SK-N-MC (cell line): ENCODE results near the gene RPL37.
"Not testable (repeated sequence)": the region's sequence is repeated elsewhere in the genome, so short reads cannot be mapped to it uniquely, and the experiment has no call there.

ENCODE experiments used
- DNase-seq: peaks from one replicate; pipeline ENCODE4 v3.0.0-alpha.2; 2011; ENCODE audit warnings: low read depth, low spot score
- H3K27ac ChIP-seq: fragments of 200-600 bp; sonication (generic); 2 replicates; pipeline ENCODE4 v1.5.1; 2016; ENCODE audit warnings: mixed run types
- H3K36me3 ChIP-seq: fragments of 200-600 bp; sonication (generic); 2 replicates; pipeline ENCODE4 v1.6.1; 2017; ENCODE audit warnings: antibody characterized with exemption, low read length, mixed read lengths; ENCODE audit not compliant: insufficient read depth
- H3K4me3 ChIP-seq: fragments of 200-600 bp; sonication (generic); 2 replicates; pipeline ENCODE4 v1.5.1; 2016
- H3K9ac ChIP-seq: fragments of 200-600 bp; sonication (generic); 2 replicates; pipeline ENCODE4 v1.8.0; 2017; ENCODE audit warnings: mixed run types, mixed read lengths; ENCODE audit not compliant: insufficient read length
- H3K9me3 ChIP-seq: fragments of 200-600 bp; sonication (generic); 2 replicates; pipeline ENCODE4 v1.6.1; 2017; ENCODE audit warnings: low read depth, mild to moderate bottlenecking, antibody characterized with exemption, low read length, moderate library complexity, mixed read lengths
- EZH2 ChIP-seq: fragments of 200-600 bp; sonication (generic); IDR thresholded peaks from one replicate; pipeline ENCODE4 v1.6.1; 2017; ENCODE audit warnings: antibody characterized with exemption
- FOXP2 ChIP-seq: optimal IDR thresholded peaks from 2 replicates; pipeline ENCODE3; 2011; ENCODE audit warnings: mild to moderate bottlenecking, moderate library complexity; ENCODE audit not compliant: insufficient read depth; ENCODE audit errors: extremely low read length, control extremely low read depth
- POLR2AphosphoS5 ChIP-seq: IDR thresholded peaks from 2 replicates; pipeline ENCODE4 v1.6.1; 2012; ENCODE audit warnings: mild to moderate bottlenecking, low read depth, low read length, borderline replicate concordance

RPL37 gene

DNA sequence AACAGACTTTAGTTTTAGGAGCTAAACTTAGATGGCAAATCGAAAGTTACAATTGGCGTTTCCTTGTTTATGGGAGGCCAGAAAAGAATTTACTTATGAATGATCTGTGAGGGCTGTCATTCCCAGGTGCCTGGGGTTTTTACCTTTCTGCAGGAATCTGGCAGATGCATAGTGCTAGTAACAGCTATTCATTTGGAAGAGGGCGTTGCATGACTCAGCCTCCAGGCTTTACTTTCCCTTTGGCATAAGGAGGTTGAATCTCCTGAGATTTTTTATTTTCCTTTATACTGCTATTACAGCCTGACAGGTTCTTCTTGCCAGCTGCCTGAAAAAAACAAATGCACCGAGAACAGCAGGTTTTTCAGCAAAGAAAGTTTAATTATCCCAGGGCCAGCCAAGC, 36.2 kb upstream of the RPL37 start:
- DNase-seq: no peak
- no peak overlapping the region for H3K27ac ChIP-seq
- no peak for TF ChIP-seq FOXP2
- TF ChIP-seq EZH2: no peak
- no peak overlapping the region for H3K4me3 ChIP-seq
- H3K36me3 ChIP-seq: no peaks in the 10 kb centered on the region
- no peaks in the 10 kb centered on the region for H3K9me3 ChIP-seq
- H3K9ac ChIP-seq: no peak overlapping the region

DNA sequence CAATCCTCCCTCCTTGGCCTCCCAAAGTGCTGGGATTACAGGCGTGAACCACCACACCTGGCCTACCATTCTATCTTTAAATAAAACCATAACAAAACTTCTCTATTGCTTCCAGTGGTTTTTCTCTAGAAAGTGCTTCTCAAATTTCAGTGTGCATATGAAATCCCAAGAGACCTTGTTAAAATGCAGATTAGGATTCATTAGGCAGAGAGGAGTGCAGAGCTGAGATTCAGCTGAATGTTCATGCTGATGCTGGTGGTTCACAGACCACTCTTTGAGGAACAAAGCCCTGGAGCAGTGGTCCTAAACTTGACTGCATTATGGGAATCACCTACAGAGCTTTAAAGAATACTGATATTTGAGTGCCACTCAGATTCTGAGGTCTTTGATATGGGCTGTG, 34.4 kb upstream of the RPL37 start:
- no peak overlapping the region; the same call in 1 of the 2 replicates for H3K4me3 ChIP-seq
- TF ChIP-seq EZH2 (no peak), POLR2AphosphoS5 (no peak)
- no peaks in the 10 kb centered on the region for H3K36me3 ChIP-seq
- no peak overlapping the region for H3K9ac ChIP-seq
- H3K27ac ChIP-seq: no peak overlapping the region
- peak; percentile 77 for DNase-seq
- no peaks in the 10 kb centered on the region for H3K9me3 ChIP-seq

DNA sequence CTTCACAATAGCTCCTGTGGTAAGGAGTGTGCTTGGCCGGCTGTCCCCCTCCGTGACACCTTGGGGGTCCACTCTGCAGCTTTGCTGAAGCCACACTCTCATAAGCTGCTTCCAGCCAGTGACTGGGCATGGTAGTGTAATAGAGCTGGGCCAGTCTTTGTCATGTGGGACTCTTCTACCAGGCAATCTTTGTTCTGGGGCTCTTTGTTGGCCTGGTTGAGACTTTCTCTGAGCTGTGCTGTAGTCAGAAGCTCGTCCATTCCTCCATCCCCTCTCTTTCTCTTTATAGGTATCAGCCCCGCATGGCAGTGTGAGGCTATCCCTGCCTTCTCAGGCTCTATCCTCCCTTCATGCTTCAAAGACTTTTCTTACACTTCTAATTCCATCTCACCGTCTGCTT, 31.8 kb upstream of the RPL37 start:
- no peaks in the 10 kb centered on the region for H3K36me3 ChIP-seq
- no peak for DNase-seq
- H3K9me3 ChIP-seq: no peaks in the 10 kb centered on the region
- no peak overlapping the region for H3K27ac ChIP-seq
- no peak overlapping the region for H3K9ac ChIP-seq
- TF ChIP-seq POLR2AphosphoS5 (no peak), EZH2 (no peak), FOXP2 (no peak)
- H3K4me3 ChIP-seq: no peak overlapping the region

DNA sequence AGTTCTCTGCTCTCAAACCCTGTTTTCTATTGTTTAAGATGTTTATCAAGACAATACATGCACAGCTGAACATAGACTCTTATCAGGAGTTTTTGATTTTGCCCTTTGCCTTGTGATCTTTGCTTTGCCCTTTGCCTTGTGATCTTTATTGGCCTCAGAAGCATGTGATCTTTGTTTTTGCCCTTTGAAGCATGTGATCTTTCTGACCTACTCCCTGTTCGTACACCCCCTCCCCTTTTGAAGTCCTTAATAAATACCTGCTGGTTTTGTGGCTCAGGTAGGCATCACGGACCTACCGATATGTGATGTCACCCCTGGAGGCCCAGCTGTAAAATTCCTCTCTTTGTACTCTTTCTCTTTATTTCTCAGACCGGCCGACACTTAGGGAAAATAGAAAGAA, 30.0 kb upstream of the RPL37 start:
- not testable (repeated sequence) for H3K36me3 ChIP-seq, H3K4me3 ChIP-seq, DNase-seq, H3K9me3 ChIP-seq, H3K9ac ChIP-seq, H3K27ac ChIP-seq

DNA sequence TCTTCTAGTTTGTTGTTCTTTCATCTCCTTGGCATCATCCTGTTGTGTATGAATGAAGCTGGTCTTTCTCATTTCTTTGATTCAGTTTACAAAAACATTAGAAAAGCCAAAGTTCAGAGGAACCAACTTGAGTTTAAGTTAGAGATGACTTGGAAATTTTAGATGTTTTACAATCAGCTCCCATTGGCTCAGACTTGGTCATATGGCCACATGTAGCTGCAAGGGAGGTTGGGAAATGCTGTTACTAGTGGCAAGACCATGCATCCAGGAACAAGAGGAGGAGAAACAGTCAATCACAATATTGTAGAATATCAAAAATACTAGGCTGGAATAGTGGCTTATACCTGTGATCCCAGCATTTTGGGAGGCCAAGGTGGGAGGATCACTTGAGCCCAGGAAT, 25.7 kb upstream of the RPL37 start:
- Histone ChIP-seq H3K36me3 (no peaks in the 10 kb centered on the region), H3K9me3 (no peaks in the 10 kb centered on the region), H3K9ac (no peak overlapping the region), H3K27ac (no peak overlapping the region), H3K4me3 (no peak overlapping the region)
- no peak for DNase-seq
- no peak for TF ChIP-seq EZH2
- no peak for TF ChIP-seq POLR2AphosphoS5
- no peak for TF ChIP-seq FOXP2

DNA sequence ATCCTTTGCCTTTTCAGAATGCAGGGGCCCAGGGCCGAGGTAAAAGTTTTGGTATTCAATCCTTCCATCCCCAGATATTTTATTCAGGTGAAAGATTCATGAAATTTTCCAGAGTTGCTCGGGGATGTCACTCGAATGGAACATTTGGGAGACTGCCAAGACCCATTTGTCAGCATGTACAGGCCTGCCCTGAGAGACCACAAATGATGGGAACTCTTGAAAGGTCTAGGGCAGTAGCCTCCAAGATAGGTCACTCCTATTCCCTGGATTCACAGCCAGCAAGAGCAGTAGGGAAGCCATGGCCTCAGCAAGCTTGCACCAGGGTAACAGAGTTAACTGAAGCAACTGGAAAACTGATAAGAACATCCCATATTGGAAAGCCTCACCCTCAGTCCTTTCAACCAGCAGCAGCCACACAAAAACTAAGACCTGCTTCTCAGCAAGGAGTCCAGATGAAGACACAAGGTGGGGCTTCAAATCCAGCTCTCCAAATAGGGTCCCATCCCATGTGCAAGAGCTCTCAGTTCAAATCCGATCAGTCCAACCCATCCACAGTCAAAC, 18.7 kb upstream of the RPL37 start:
- H3K36me3 ChIP-seq: no peaks in the 10 kb centered on the region
- no peak overlapping the region for H3K4me3 ChIP-seq
- no peaks in the 10 kb centered on the region for H3K9me3 ChIP-seq
- no peak overlapping the region for H3K9ac ChIP-seq
- TF ChIP-seq EZH2: no peak
- H3K27ac ChIP-seq: no peak overlapping the region
- DNase-seq: no peak

DNA sequence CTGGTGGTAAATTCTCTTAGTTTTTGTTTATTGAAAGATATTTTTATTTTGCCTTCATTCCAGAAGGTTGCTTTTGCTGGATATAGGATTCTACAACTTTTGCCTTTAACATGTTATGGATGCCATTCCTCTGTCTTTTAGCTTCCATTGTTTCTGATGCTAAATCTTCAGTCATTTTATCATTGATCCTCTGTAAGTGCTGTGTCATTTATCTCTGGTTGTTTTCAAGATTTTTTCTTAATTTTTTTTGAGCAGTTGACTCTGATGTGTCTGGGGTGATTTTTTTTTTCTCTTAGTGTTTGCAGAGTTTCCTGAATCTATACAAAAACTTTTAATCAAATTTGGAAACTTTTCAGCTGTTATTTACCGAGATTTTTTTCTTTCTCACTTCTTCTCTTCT, 12.5 kb upstream of the RPL37 start:
- Histone ChIP-seq H3K4me3 (no peak overlapping the region), H3K27ac (no peak overlapping the region), H3K36me3 (no peaks in the 10 kb centered on the region), H3K9ac (no peak overlapping the region), H3K9me3 (no peaks in the 10 kb centered on the region)
- DNase-seq: no peak
- TF ChIP-seq EZH2 (no peak), POLR2AphosphoS5 (no peak), FOXP2 (no peak)

DNA sequence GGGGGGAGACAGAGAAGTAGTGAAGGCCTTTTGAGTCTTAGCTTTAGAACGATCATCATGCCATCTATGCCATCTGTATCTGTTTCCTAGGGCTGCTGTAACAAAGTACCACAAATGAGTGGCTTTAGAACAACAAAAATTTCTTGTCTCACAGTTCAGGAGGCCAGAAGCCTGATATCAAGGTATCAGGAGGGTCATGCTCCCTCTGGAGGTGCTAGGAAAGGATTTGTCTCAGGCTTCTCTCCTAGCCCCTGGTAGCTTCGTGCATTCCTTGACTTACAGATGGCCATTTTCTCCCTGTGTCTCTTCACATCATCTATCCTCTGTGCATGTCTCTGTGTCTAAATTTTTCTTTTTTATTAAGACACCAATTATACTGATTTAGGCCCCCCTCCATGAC, 11.3 kb upstream of the RPL37 start:
- Histone ChIP-seq H3K27ac (no peak overlapping the region), H3K4me3 (no peak overlapping the region), H3K9me3 (no peaks in the 10 kb centered on the region), H3K36me3 (no peaks in the 10 kb centered on the region), H3K9ac (no peak overlapping the region)
- no peak for DNase-seq
- TF ChIP-seq FOXP2 (no peak), EZH2 (no peak), POLR2AphosphoS5 (no peak)

DNA sequence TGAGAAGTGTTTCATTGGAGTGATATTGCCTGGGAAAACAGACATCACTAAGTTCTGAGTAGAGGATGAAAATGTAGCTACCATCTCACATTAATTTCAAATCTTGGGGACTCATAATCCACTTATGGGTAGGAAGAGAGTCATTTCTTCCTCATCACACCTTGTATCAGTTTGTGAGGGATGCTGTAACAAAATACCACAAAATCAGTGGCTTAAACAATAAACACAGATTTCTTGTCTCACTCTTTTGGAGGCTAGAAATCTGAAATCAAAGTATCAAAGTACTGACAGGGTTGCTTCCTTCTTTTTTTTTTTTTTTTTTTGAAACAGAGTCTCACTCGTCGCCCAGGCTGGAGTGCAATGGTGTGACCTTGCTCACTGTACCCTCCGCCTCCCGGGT, 9.5 kb upstream of the RPL37 start:
- Histone ChIP-seq H3K9ac (no peak overlapping the region), H3K9me3 (no peaks in the 10 kb centered on the region), H3K36me3 (no peaks in the 10 kb centered on the region), H3K27ac (no peak overlapping the region), H3K4me3 (no peak overlapping the region)
- no peak for DNase-seq
- TF ChIP-seq FOXP2: no peak

DNA sequence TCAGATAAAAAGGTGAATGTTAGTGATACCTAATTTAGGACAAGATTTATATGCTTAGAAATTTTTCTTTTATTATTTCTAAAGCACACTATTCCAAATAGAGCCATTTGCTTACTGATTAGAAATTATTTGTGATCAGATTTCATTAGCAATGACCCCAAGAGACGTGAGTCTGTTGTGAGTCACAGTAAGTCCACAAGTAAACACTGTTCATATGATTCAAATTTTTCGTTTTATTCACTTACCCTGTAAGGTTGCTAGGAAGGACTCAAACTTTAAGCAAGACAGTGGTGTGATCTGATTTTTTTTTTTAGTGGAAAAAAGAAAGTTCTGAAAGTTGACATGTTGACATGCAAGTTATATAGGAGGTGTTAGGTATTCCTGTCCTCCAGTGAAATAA, 7.3 kb upstream of the RPL37 start:
- TF ChIP-seq EZH2: no peak
- TF ChIP-seq POLR2AphosphoS5: no peak
- no peak for TF ChIP-seq FOXP2
- DNase-seq: no peak
- H3K36me3 ChIP-seq: no peaks in the 10 kb centered on the region
- H3K4me3 ChIP-seq: peak overlapping the region; percentile 77; the same call in 1 of the 2 replicates
- no peaks in the 10 kb centered on the region for H3K9me3 ChIP-seq
- peak overlapping the region; percentile 83 for H3K9ac ChIP-seq
- H3K27ac ChIP-seq: no peak overlapping the region
